Glutamatergic neuron (in vitro differentiated cells): Measurements from ENCODE around the gene TSEN54. TPM values are rescaled to one million over a fixed set of nuclear protein-coding genes. Genes with fewer than 3 reads are reported as not detected.

ENCODE experiments used
- DNase-seq: peaks from one replicate; pipeline ENCODE4 v3.0.0; 2022
- H3K27ac Mint-ChIP-seq: one replicate; pipeline ENCODE4 v1.8.0; 2020; ENCODE audit warnings: mild to moderate bottlenecking, mixed read lengths, inconsistent platforms; ENCODE audit not compliant: unreplicated experiment
- H3K27me3 Mint-ChIP-seq: one replicate; pipeline ENCODE4 v1.8.0; 2020; ENCODE audit warnings: mild to moderate bottlenecking, moderate library complexity, mixed read lengths, inconsistent platforms; ENCODE audit not compliant: unreplicated experiment
- H3K36me3 Mint-ChIP-seq: one replicate; pipeline ENCODE4 v1.8.0; 2020; ENCODE audit warnings: mild to moderate bottlenecking, mixed read lengths, inconsistent platforms; ENCODE audit not compliant: unreplicated experiment
- H3K4me1 Mint-ChIP-seq: one replicate; pipeline ENCODE4 v1.8.0; 2020; ENCODE audit warnings: mild to moderate bottlenecking, low read depth, mixed read lengths, inconsistent platforms; ENCODE audit not compliant: unreplicated experiment
- H3K4me3 Mint-ChIP-seq: one replicate; pipeline ENCODE4 v1.8.0; 2020; ENCODE audit warnings: mild to moderate bottlenecking, mixed read lengths, inconsistent platforms; ENCODE audit not compliant: unreplicated experiment
- H3K9me3 Mint-ChIP-seq: one replicate; pipeline ENCODE4 v1.8.0; 2020; ENCODE audit warnings: mild to moderate bottlenecking, moderate library complexity, mixed read lengths, inconsistent platforms; ENCODE audit not compliant: unreplicated experiment
- CTCF ChIP-seq: fragments of 200-600 bp; sonication (generic); IDR thresholded peaks from one replicate; pipeline ENCODE4 v1.5.0; 2021; ENCODE audit not compliant: partially characterized antibody, unreplicated experiment
- total RNA-seq: library from RNA; stranded (reverse); fragmentation: NEBNext Ultra II Directional; extraction: Animal tissue kit (Norgen Biotek cat#: 25700); gene quantifications from one replicate; pipeline ENCODE4 v1.2.1, GENCODE V29; 2021; ENCODE audit not compliant: unreplicated experiment

Gene TSEN54
- total RNA-seq, 1 donor from 2014 or later: 26.6 TPM

GRCh38 chr17:75549246-75550138, 33.2 kb downstream of the TSEN54 start:
- Mint-ChIP-seq H3K4me1 (peaks cover 3% of the 10 kb centered on the region), H3K36me3 (no peaks in the 10 kb centered on the region), H3K27me3 (no peaks in the 10 kb centered on the region), H3K9me3 (no peaks in the 10 kb centered on the region), H3K4me3 (no peak overlapping the region), H3K27ac (no peak overlapping the region)
- DNase-seq: no peak
- no peak for TF ChIP-seq CTCF

- TF ChIP-seq CTCF: no peak
- H3K27me3 Mint-ChIP-seq: no peaks in the 10 kb centered on the region
- H3K9me3 Mint-ChIP-seq: no peaks in the 10 kb centered on the region
- H3K36me3 Mint-ChIP-seq: no peaks in the 10 kb centered on the region
- H3K27ac Mint-ChIP-seq: no peak overlapping the region
- peaks cover 3% of the 10 kb centered on the region for H3K4me1 Mint-ChIP-seq
- DNase-seq: no peak
- no peak overlapping the region for H3K4me3 Mint-ChIP-seq
Measured at GRCh38 chr17:75550139-75550465, 33.8 kb downstream of the TSEN54 start.

GRCh38 chr17:75551266-75551665, 34.9 kb downstream of the TSEN54 start:
- Mint-ChIP-seq H3K27me3 (no peaks in the 10 kb centered on the region), H3K4me1 (no peaks in the 10 kb centered on the region), H3K4me3 (no peak overlapping the region), H3K36me3 (no peaks in the 10 kb centered on the region), H3K9me3 (no peaks in the 10 kb centered on the region), H3K27ac (no peak overlapping the region)
- no peak for DNase-seq
- TF ChIP-seq CTCF: no peak

- DNase-seq: no peak
- Mint-ChIP-seq H3K4me1 (no peaks in the 10 kb centered on the region), H3K27me3 (no peaks in the 10 kb centered on the region), H3K9me3 (no peaks in the 10 kb centered on the region), H3K36me3 (no peaks in the 10 kb centered on the region), H3K27ac (no peak overlapping the region), H3K4me3 (no peak overlapping the region)
- TF ChIP-seq CTCF: no peak
Measured at GRCh38 chr17:75552425-75553294, 36.3 kb downstream of the TSEN54 start.
